ENCODE results near the gene ZNF594. TPM values are rescaled to one million over a fixed set of nuclear protein-coding genes. Genes with fewer than 3 reads are reported as not detected.
"Not testable (repeated sequence)": the region's sequence is repeated elsewhere in the genome, so short reads cannot be mapped to it uniquely, and the experiment has no call there.

ZNF594 gene
- total RNA-seq, 1 donor from 2014 or later: 21.2 TPM

DNA sequence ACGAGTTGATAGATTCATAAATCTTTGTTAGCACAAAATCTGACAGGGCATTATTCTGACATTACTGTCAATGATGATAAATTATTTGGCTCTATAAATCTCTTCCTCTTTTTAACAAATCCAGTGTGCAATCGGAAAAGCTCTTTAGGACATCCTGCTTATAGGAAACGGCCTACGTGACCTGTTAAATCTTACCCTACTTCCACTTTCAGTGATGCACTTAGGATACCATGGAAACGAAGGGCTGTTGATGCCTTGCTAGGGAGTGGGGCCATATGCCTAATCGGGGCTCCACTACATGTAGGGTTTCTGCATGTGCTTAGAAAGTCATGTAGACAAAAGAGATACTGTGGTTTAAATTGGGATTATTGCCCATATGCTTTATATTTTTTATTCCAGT is 27.2 kb downstream of the ZNF594 start:
- no peaks in the 10 kb centered on the region for H3K4me1 Mint-ChIP-seq (ENCODE audit: low read depth, unreplicated experiment)
- TF ChIP-seq, protein P1, sequence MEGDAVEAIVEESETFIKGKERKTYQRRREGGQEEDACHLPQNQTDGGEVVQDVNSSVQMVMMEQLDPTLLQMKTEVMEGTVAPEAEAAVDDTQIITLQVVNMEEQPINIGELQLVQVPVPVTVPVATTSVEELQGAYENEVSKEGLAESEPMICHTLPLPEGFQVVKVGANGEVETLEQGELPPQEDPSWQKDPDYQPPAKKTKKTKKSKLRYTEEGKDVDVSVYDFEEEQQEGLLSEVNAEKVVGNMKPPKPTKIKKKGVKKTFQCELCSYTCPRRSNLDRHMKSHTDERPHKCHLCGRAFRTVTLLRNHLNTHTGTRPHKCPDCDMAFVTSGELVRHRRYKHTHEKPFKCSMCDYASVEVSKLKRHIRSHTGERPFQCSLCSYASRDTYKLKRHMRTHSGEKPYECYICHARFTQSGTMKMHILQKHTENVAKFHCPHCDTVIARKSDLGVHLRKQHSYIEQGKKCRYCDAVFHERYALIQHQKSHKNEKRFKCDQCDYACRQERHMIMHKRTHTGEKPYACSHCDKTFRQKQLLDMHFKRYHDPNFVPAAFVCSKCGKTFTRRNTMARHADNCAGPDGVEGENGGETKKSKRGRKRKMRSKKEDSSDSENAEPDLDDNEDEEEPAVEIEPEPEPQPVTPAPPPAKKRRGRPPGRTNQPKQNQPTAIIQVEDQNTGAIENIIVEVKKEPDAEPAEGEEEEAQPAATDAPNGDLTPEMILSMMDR (IDR thresholded peaks at IDR 0.05; ENCODE audit: partially characterized antibody, unreplicated experiment): no peak
- no peak for DNase-seq
- no peaks in the 10 kb centered on the region for H3K27me3 Mint-ChIP-seq (ENCODE audit: unreplicated experiment)
- H3K27ac Mint-ChIP-seq (ENCODE audit: unreplicated experiment): no peak overlapping the region
- no peaks in the 10 kb centered on the region for H3K36me3 Mint-ChIP-seq (ENCODE audit: unreplicated experiment)
- no peaks in the 10 kb centered on the region for H3K9me3 Mint-ChIP-seq (ENCODE audit: unreplicated experiment)
- H3K4me3 Mint-ChIP-seq (ENCODE audit: unreplicated experiment): no peak overlapping the region

DNA sequence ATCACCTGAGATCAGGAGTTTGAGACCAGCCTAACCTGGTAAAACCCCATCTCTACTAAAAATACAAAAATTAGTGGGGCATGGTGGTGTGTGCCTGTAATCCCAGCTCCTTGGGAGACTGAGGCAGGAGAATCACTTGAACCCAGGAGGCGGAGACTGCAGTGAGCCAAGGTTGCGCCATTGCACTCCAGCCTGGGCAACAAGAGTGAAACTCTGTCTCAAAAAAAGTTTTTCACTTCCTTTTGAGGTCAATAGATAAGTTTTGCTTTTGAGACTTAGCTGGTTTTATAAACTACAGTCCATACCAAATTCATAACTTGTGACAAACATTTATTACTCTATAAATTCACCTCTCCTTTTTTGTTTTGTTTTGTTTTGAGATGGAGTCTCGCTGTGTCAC is 29.9 kb downstream of the ZNF594 start:
- H3K4me3 Mint-ChIP-seq (ENCODE audit: unreplicated experiment); DNase-seq; H3K27ac Mint-ChIP-seq (ENCODE audit: unreplicated experiment); H3K36me3 Mint-ChIP-seq (ENCODE audit: unreplicated experiment); H3K27me3 Mint-ChIP-seq (ENCODE audit: unreplicated experiment); H3K9me3 Mint-ChIP-seq (ENCODE audit: unreplicated experiment); H3K4me1 Mint-ChIP-seq (ENCODE audit: low read depth, unreplicated experiment): not testable (repeated sequence)

DNA sequence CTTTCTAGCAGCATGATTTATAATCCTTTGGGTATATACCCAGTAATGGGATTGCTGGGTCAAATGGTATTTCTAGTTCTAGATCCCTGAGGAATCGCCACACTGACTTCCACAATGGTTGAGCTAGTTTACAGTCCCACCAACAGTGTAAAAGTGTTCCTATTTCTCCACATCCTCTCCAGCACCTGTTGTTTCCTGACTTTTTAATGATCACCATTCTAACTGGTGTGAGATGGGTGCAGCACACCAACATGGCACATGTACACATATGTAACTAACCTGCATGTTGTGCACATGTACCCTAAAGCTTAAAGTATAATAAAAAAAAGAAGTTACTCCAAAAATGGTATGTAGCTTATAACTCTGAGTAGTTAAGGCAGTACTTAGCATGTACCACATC is 31.0 kb downstream of the ZNF594 start:
- not testable (repeated sequence) for H3K4me1 Mint-ChIP-seq (ENCODE audit: low read depth, unreplicated experiment); H3K4me3 Mint-ChIP-seq (ENCODE audit: unreplicated experiment); H3K27me3 Mint-ChIP-seq (ENCODE audit: unreplicated experiment); H3K9me3 Mint-ChIP-seq (ENCODE audit: unreplicated experiment); DNase-seq; H3K27ac Mint-ChIP-seq (ENCODE audit: unreplicated experiment); H3K36me3 Mint-ChIP-seq (ENCODE audit: unreplicated experiment)

DNA sequence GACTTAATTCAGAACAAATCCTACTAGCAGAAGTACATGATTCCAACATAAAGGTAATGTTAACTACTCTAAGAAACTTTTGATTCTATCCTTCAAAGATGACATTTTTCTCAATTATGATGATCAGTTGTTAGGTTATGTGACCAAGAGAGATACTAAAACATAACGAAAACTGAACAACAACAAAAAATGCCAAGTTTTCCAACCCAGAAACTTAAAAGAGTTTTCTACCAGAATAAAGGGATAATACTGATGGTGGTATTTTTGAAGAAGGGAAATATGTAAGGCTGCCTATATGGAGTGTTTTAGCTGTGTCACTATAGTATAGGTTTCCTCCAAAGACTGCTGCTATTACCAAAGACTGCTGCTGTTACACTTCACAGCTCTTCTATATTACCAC is 45.5 kb downstream of the ZNF594 start:
- not testable (repeated sequence) for H3K27ac Mint-ChIP-seq (ENCODE audit: unreplicated experiment); H3K9me3 Mint-ChIP-seq (ENCODE audit: unreplicated experiment); H3K4me1 Mint-ChIP-seq (ENCODE audit: low read depth, unreplicated experiment); H3K27me3 Mint-ChIP-seq (ENCODE audit: unreplicated experiment); DNase-seq; H3K36me3 Mint-ChIP-seq (ENCODE audit: unreplicated experiment); H3K4me3 Mint-ChIP-seq (ENCODE audit: unreplicated experiment)

DNA sequence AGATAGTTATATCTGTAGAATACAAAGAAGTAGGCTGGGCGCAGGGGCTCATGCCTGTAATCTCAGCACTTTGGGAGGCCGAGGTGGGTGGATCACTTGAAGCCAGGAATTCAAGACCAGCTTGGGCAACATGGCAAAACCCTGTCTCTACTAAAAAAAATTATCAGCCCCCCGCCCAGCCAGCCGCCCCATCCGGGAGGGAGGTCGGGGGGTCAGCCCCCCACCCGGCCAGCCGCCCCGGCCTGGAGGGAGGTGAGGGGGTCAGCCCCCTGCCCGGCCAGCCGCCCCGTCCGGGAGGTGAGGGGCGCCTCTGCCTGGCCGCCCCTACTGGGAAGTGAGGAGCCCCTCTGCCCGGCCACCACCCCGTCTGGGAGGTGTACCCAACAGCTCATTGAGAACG is 48.8 kb downstream of the ZNF594 start:
- not testable (repeated sequence) for H3K9me3 Mint-ChIP-seq (ENCODE audit: unreplicated experiment); H3K27me3 Mint-ChIP-seq (ENCODE audit: unreplicated experiment); H3K4me1 Mint-ChIP-seq (ENCODE audit: low read depth, unreplicated experiment); H3K4me3 Mint-ChIP-seq (ENCODE audit: unreplicated experiment); DNase-seq; H3K36me3 Mint-ChIP-seq (ENCODE audit: unreplicated experiment); H3K27ac Mint-ChIP-seq (ENCODE audit: unreplicated experiment)

DNA sequence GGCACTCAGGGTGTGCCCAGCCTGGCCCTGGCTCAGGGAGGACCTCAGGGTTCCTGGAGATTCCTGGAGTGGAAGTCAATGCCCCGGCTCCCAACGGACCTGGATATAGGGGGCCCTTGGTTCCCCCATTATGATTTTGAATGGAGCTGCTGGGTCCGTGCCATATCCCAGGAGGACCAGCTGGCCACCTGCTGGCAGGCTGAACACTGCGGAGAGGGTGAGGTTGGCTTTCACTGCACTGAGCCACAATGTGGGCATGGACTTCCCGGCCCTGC is 52.3 kb downstream of the ZNF594 start:
- Mint-ChIP-seq H3K27me3 (ENCODE audit: unreplicated experiment) (peaks cover 1% of the 10 kb centered on the region), H3K4me1 (ENCODE audit: low read depth, unreplicated experiment) (no peaks in the 10 kb centered on the region), H3K4me3 (ENCODE audit: unreplicated experiment) (no peak overlapping the region), H3K36me3 (ENCODE audit: unreplicated experiment) (no peaks in the 10 kb centered on the region), H3K27ac (ENCODE audit: unreplicated experiment) (no peak overlapping the region), H3K9me3 (ENCODE audit: unreplicated experiment) (no peaks in the 10 kb centered on the region)
- DNase-seq: no peak
- TF ChIP-seq, protein P1 (IDR thresholded peaks at IDR 0.05; ENCODE audit: partially characterized antibody, unreplicated experiment): no peak

DNA sequence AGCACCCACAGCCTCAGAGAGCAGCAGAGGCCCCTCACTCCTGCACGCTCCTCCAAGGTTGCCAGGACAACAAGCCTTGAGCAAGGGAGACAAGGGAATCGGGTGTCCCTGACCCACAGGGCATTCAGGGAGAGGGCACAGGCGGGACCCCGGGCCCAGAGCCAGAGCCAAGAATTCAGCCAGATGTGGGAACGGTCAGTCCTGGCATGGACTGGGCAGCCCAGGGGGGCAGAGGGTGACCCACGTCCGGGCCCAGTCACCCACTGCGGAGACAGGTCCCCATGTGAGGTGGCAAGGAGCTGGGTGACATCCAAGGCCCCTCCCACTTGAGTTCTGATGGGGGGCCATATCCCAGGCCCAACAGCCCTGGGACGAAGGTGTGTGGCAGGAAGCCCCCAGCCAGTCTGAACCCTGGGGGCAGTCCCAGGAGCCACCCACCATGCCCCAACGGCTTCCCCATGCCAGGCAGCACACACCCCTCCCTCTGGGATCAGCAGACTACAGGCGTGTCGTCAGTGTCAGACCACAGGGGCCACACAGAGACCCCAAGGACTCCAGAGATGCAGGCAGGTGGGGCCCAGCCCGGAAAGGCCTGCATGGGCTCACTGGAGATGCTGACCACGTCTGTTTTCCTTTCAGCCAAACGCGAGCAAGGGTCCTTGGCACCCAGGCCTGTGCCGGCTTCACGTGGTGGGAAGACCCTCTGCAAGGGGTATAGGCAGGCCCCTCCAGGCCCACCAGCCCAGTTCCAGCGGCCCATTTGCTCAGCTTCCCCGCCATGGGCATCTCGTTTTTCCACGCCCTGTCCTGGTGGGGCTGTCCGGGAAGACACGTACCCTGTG is 52.8 kb downstream of the ZNF594 start:
- no peak overlapping the region for H3K4me3 Mint-ChIP-seq (ENCODE audit: unreplicated experiment)
- H3K27ac Mint-ChIP-seq (ENCODE audit: unreplicated experiment): no peak overlapping the region
- H3K4me1 Mint-ChIP-seq (ENCODE audit: low read depth, unreplicated experiment): no peaks in the 10 kb centered on the region
- H3K36me3 Mint-ChIP-seq (ENCODE audit: unreplicated experiment): no peaks in the 10 kb centered on the region
- peaks cover 2% of the 10 kb centered on the region for H3K27me3 Mint-ChIP-seq (ENCODE audit: unreplicated experiment)
- TF ChIP-seq, protein P1 (IDR thresholded peaks at IDR 0.05; ENCODE audit: partially characterized antibody, unreplicated experiment): no peak
- peaks cover under 1% of the 10 kb centered on the region for H3K9me3 Mint-ChIP-seq (ENCODE audit: unreplicated experiment)
- DNase-seq: no peak

DNA sequence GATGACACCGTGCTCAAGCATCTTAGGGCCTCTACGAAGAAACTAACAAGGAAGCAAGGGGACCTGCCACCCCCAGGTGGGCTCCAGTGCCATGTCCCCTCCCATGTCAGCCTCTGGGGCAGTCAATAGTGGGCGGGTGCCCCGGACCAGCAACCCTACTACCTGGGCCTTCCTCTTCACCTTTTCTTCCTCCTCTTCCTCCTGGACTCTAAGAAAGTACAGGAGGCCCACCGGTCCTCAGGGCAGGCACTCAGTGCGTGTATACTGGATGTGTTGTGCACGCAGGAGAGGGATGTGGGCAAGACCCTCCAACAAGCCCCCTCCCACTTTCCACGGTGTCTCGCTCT is 53.5 kb downstream of the ZNF594 start:
- H3K36me3 Mint-ChIP-seq (ENCODE audit: unreplicated experiment); H3K9me3 Mint-ChIP-seq (ENCODE audit: unreplicated experiment); H3K27ac Mint-ChIP-seq (ENCODE audit: unreplicated experiment); H3K4me1 Mint-ChIP-seq (ENCODE audit: low read depth, unreplicated experiment); H3K27me3 Mint-ChIP-seq (ENCODE audit: unreplicated experiment); H3K4me3 Mint-ChIP-seq (ENCODE audit: unreplicated experiment); DNase-seq: not testable (repeated sequence)

DNA sequence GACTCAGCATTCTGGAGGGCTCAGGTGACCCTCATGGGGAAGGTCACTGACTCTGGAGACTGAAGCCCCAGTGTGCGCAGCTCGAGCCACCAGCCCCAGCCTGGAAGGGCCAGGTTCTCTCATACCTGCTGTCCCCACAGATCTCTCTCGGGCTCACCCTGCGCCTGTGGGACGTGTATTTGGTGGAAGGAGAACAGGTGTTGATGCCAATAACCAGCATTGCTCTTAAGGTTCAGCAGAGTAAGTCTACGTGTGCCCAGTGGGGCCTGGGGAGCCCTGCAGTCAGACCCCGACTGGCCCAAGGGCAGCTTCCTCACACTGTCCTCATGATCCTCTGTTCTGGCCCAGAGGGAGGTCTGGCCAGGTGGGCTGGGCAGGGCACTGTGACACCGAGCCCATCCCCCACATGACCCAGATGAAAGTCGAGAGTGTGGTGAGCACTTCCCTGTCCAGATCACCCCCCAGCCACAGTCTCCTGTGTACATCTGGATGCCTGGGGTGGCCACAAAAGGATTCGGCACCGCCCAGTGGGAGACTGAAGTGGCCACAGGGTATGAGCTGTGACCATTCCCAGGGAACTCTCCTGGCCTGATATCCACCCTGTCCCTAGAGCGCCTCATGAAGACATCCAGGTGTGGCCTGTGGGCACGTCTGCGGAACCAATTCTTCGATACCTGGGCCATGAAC is 54.0 kb downstream of the ZNF594 start:
- not testable (repeated sequence) for H3K4me1 Mint-ChIP-seq (ENCODE audit: low read depth, unreplicated experiment); H3K27me3 Mint-ChIP-seq (ENCODE audit: unreplicated experiment); H3K27ac Mint-ChIP-seq (ENCODE audit: unreplicated experiment); H3K9me3 Mint-ChIP-seq (ENCODE audit: unreplicated experiment); H3K4me3 Mint-ChIP-seq (ENCODE audit: unreplicated experiment); H3K36me3 Mint-ChIP-seq (ENCODE audit: unreplicated experiment); DNase-seq
